GM18508 (cell line): Measurements from ENCODE around the gene PADI2.
"Not testable (repeated sequence)": the region's sequence is repeated elsewhere in the genome, so short reads cannot be mapped to it uniquely, and the experiment has no call there.

Experiments used
- ATAC-seq: cut with Tn5 transposase; IDR thresholded peaks from one replicate; pipeline ENCODE4 v1.9.1; 2021; ENCODE audit warnings: moderate number of reproducible peaks; ENCODE audit not compliant: insufficient read depth, unreplicated experiment

PADI2 gene

GRCh38 chr1:17062751-17063150 lies 56.5 kb downstream of the PADI2 start:
- not testable (repeated sequence) for ATAC-seq

GRCh38 chr1:17061892-17062291 lies 57.4 kb downstream of the PADI2 start:
- no peak for ATAC-seq

GRCh38 chr1:17061486-17061885 lies 57.8 kb downstream of the PADI2 start:
- ATAC-seq = no peak

- no peak for ATAC-seq
Measured at GRCh38 chr1:17060306-17060749, 58.9 kb downstream of the PADI2 start.

- ATAC-seq = no peak
Measured at GRCh38 chr1:17059391-17060305, 59.6 kb downstream of the PADI2 start.

- no peak for ATAC-seq
Measured at GRCh38 chr1:17056551-17056950, 62.7 kb downstream of the PADI2 start.

- no peak for ATAC-seq
Measured at GRCh38 chr1:17055801-17056200, 63.5 kb downstream of the PADI2 start.

- ATAC-seq = peak; percentile 82
Measured at GRCh38 chr1:17053685-17054410, 65.4 kb downstream of the PADI2 start, which contains the start of gene SDHB. Gene SDHB, minus strand, starts transcription at chr1:17054032. Its CDS starts 13 bp downstream, at chr1:17054019.

GRCh38 chr1:17053086-17053684 lies 66.1 kb downstream of the PADI2 start:
- ATAC-seq = no peak

- no peak for ATAC-seq
Measured at GRCh38 chr1:17052641-17053040, 66.6 kb downstream of the PADI2 start.

- no peak for ATAC-seq
Measured at GRCh38 chr1:17052038-17052437, 67.2 kb downstream of the PADI2 start.

GRCh38 chr1:17047924-17048323 lies 71.3 kb downstream of the PADI2 start:
- ATAC-seq = no peak

GRCh38 chr1:17046334-17046657 lies 73.0 kb downstream of the PADI2 start:
- no peak for ATAC-seq

- ATAC-seq = no peak
Measured at GRCh38 chr1:17045634-17046333, 73.5 kb downstream of the PADI2 start.

- ATAC-seq = no peak
Measured at GRCh38 chr1:17045150-17045549, 74.1 kb downstream of the PADI2 start.

GRCh38 chr1:17043676-17044075 lies 75.6 kb downstream of the PADI2 start:
- no peak for ATAC-seq

GRCh38 chr1:17040135-17040534 lies 79.1 kb downstream of the PADI2 start:
- ATAC-seq = no peak

GRCh38 chr1:17039522-17039921 lies 79.7 kb downstream of the PADI2 start:
- no peak for ATAC-seq

GRCh38 chr1:17033481-17033880 lies 85.8 kb downstream of the PADI2 start:
- ATAC-seq = no peak

- no peak for ATAC-seq
Measured at GRCh38 chr1:17032741-17033140, 86.5 kb downstream of the PADI2 start.
